ENCODE measurements around the gene PIMREG. TPM values are rescaled to one million over a fixed set of nuclear protein-coding genes. Genes with fewer than 3 reads are reported as not detected.
A peak's percentile ranks its signal among the peaks of the same experiment; 100 is the strongest.

Gene PIMREG
- total RNA-seq, 2 experiments from 2014 or later, result 8.4 to 10.0 TPM

DNA sequence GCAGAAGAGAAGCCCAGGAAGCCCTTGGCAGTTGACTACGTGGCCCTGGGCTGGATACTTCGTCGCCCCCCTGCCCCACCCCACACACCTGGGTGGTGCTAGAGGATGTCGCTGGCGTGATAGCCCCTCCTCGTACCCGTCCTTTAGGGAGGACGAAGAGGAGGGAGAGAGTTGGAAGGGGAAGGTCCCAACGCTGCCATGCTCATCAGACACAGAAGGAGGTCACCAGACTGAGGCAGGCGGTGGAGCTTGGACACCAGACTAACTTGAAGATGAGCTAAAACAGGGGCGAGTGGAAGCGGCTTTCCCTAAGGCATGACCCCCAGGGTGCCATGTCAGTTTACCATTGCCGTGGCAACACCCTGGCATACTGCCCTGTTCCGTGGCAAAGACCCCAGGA is 20.3 kb upstream of the PIMREG start:
- Mint-ChIP-seq H3K9me3 (ENCODE audit: low read depth) (no peaks in the 10 kb centered on the region), H3K4me1 (peaks cover 17% of the 10 kb centered on the region), H3K4me3 (no peak overlapping the region), H3K36me3 (ENCODE audit: low read depth) (no peaks in the 10 kb centered on the region), H3K27me3 (peaks cover 16% of the 10 kb centered on the region), H3K27ac (no peak overlapping the region)
- no peak for ATAC-seq
- POLR2A ChIA-PET, result no interaction called here
- intact Hi-C loops (cut with DNase I, micrococcal nuclease), result loop anchor here (5.0 to 10.0 kb wide), 4 partner anchors 147 to 717 kb away; no protein-coding TSS in a partner anchor
- CTCF ChIA-PET, result interaction anchor here (0.7 to 1.5 kb wide), 5 partner anchors 12 to 917 kb away, joined by 3 to 5 read pairs (median 4); no protein-coding TSS in a partner anchor
- DNase-seq, result no peak

DNA sequence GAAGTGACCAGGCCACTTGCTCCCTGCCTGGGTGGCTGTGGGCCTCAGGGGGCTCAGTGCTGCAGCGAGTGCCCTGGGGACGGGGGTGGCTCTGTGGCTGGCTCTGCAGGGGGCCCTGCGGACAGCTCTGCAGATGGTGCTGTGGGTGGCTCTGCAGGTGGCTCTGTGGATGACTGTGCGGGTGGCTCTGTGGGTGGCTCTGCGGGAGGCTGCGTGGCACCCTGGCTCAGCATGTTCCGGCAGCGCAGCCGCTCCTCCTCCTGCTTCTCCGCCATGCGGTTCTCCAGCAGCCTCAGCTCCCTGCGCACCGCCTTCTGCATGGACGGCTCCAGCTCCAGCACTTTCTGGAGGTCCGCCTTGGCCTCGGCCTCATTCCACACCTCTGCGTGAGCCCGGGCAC is 18.8 kb upstream of the PIMREG start:
- peaks cover 16% of the 10 kb centered on the region for H3K27me3 Mint-ChIP-seq

DNA sequence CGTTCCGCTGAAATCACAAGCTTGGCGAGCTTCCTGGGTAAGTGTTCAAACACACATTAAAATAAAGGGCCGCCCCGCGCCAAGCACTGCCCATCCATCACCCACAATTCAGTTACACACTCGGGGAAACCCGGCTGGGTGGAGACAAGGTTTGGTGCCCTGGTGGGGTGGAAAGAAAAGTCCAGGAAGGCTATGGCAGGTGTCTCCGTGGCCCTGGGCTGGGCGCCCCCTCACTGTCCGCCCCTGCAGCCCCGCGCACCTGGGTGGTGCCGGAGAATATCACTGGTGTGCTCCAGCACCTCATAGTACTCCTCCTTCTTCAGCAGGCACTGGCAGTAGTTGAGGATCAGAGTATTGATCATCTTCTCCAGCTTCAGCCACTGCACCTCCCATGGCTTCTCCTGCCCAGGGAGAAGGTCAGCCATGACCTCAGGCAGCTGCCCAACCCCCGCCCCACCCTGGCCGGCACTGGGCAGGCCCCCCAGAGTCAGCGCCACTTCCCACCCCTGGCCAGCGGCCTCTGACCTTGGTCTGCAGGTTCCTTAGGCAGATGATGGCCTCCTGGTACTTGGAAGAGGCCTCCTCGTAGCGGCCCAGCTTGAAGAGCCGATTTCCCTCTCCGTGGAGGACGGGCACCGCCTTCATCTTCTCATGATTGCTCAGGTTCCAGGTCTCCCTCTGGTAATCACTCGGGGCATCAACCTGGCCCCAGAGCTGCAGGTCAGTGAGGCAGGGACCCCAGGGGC is 17.7 kb upstream of the PIMREG start:
- DNase-seq (no peak), ATAC-seq (no peak)
- POLR2A ChIA-PET, result no interaction called here
- Mint-ChIP-seq H3K4me1 (peaks cover 17% of the 10 kb centered on the region), H3K27ac (no peak overlapping the region), H3K27me3 (peaks cover 13% of the 10 kb centered on the region), H3K9me3 (ENCODE audit: low read depth) (peaks cover 8% of the 10 kb centered on the region), H3K4me3 (no peak overlapping the region), H3K36me3 (ENCODE audit: low read depth) (peaks cover 4% of the 10 kb centered on the region)
- CTCF ChIA-PET, result interaction anchor here (0.6 kb wide), 1 partner anchor 281 kb away, joined by 4 read pairs; no protein-coding TSS in a partner anchor
- intact Hi-C loops (cut with DNase I, micrococcal nuclease), result loop anchor here (1.0 to 10.0 kb wide), 5 partner anchors 52 to 840 kb away; no protein-coding TSS in a partner anchor

More for the DNA sequence above, 18.8 kb upstream of the PIMREG start:
- CTCF ChIA-PET, result interaction anchor here (0.8 to 1.1 kb wide), 3 partner anchors 14 to 353 kb away, joined by 3 to 5 read pairs (median 4); no protein-coding TSS in a partner anchor
- H3K9me3 Mint-ChIP-seq (ENCODE audit: low read depth), result peaks cover 4% of the 10 kb centered on the region
- no peak overlapping the region for H3K4me3 Mint-ChIP-seq
- DNase-seq (no peak), ATAC-seq (no peak)
- peaks cover 17% of the 10 kb centered on the region for H3K4me1 Mint-ChIP-seq
- intact Hi-C loops (cut with DNase I, micrococcal nuclease), result loop anchor here (10.0 kb wide), 2 partner anchors 361 to 631 kb away; no protein-coding TSS in a partner anchor
- POLR2A ChIA-PET, result no interaction called here
- no peak overlapping the region for H3K27ac Mint-ChIP-seq
- no peaks in the 10 kb centered on the region for H3K36me3 Mint-ChIP-seq (ENCODE audit: low read depth)

DNA sequence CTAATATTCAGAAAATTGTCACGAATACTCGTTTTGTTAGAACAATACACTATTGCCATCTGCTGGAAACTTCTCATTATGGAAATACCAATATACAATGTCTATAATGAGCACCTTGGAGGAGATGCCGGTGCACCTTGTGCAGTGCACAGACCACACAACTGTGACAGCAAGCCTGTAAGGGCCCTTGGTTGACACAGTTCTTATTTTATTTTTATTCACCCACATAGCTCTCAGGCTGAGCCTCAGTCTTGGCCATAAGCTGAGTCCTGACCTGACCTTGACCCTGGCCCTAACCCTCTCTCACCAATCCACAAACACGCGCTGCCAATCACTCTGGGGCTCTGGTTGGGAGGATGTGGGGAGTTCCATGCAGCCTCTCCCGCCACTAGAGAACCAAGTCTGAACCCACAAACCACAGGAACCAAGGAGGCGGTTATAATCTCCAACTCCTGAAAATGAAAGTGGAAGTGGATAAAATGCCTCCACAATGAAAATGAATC is 16.9 kb upstream of the PIMREG start:
- peaks cover 17% of the 10 kb centered on the region for H3K4me1 Mint-ChIP-seq
- peaks cover 10% of the 10 kb centered on the region for H3K9me3 Mint-ChIP-seq (ENCODE audit: low read depth)
- peak overlapping the region; percentile 40 for H3K4me3 Mint-ChIP-seq
- CTCF ChIA-PET, result no interaction called here
- peaks cover 13% of the 10 kb centered on the region for H3K27me3 Mint-ChIP-seq
- POLR2A ChIA-PET, result no interaction called here
- ATAC-seq, result peak; percentile 80
- intact Hi-C loops (cut with DNase I, micrococcal nuclease), result loop anchor here (1.0 to 10.0 kb wide), 5 partner anchors 53 to 841 kb away; no protein-coding TSS in a partner anchor
- H3K36me3 Mint-ChIP-seq (ENCODE audit: low read depth), result peaks cover 6% of the 10 kb centered on the region
- DNase-seq, result peak; percentile 77
- H3K27ac Mint-ChIP-seq, result peak overlapping the region; percentile 47

DNA sequence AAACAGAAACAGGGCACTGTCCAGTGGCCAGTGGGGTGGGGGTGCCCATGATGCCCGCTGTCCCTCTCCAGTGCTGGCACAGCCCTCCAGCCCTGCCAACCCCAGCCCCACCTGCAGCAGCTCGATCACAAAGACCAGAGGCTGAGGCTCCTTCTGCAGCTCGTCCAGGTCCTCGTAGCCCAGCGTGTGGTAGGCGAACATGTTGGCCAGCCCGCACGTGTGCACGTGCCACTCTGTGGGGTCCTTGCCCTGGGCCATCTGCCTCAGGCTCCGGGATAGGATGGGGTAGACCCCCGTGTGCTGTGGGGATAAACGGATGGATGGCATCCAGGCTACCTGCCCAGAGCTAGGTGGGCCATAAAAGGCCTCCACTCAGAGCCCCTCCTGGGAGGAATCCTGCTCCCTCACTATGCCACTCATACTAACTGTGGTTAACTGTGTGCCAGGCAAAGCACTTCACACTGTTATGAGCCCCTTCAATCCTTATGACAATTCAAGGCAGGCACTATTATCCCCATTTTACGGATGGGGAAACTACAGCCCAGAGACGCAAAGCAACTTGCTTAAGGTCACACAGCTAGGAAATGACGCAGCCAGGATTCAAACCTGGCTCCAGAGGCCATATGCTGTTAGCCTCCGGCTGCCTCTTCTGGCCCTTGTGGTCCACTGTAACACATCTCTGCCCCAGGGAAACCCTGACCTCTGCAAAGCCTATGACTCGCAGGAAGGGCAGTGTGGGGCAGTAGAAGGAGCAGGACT is 15.9 kb upstream of the PIMREG start:
- DNase-seq, result no peak
- POLR2A ChIA-PET, result no interaction called here
- no peak overlapping the region for H3K27ac Mint-ChIP-seq
- peaks cover 10% of the 10 kb centered on the region for H3K9me3 Mint-ChIP-seq (ENCODE audit: low read depth)
- H3K27me3 Mint-ChIP-seq, result peaks cover 10% of the 10 kb centered on the region
- intact Hi-C loops (cut with DNase I, micrococcal nuclease), result loop anchor here (10.0 kb wide), 2 partner anchors 364 to 634 kb away; no protein-coding TSS in a partner anchor
- peaks cover 17% of the 10 kb centered on the region for H3K4me1 Mint-ChIP-seq
- H3K36me3 Mint-ChIP-seq (ENCODE audit: low read depth), result peaks cover 6% of the 10 kb centered on the region
- CTCF ChIA-PET, result no interaction called here
- H3K4me3 Mint-ChIP-seq, result no peak overlapping the region
- ATAC-seq, result no peak

DNA sequence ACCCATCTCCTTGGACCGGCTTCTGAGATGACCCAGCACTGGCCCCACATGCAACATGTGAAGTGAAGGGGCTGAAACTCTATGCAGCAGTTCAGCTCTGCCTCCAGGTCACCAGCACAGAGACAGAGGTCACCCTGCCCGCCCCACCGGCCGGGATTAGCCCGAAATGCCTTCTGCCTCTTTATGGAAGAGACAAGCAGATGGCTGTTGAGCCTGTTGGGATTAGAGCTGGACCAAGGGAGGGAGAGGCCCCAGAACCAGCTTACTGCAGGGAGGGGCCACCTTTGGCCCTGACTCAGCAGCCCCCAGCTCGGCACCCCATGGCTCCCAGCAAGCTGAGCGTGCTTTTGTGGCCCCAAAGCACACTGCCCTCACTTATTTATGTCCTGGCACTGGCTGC is 15.0 kb upstream of the PIMREG start:
- H3K4me1 Mint-ChIP-seq, result peaks cover 17% of the 10 kb centered on the region
- H3K27ac Mint-ChIP-seq, result no peak overlapping the region
- ATAC-seq, result no peak
- DNase-seq, result no peak
- H3K9me3 Mint-ChIP-seq (ENCODE audit: low read depth), result peaks cover 10% of the 10 kb centered on the region
- H3K27me3 Mint-ChIP-seq, result peaks cover 8% of the 10 kb centered on the region
- intact Hi-C loops (cut with DNase I, micrococcal nuclease), result loop anchor here (10.0 kb wide), 2 partner anchors 364 to 634 kb away; no protein-coding TSS in a partner anchor
- H3K4me3 Mint-ChIP-seq, result no peak overlapping the region
- CTCF ChIA-PET, result no interaction called here
- POLR2A ChIA-PET, result no interaction called here
- peaks cover 6% of the 10 kb centered on the region for H3K36me3 Mint-ChIP-seq (ENCODE audit: low read depth)

DNA sequence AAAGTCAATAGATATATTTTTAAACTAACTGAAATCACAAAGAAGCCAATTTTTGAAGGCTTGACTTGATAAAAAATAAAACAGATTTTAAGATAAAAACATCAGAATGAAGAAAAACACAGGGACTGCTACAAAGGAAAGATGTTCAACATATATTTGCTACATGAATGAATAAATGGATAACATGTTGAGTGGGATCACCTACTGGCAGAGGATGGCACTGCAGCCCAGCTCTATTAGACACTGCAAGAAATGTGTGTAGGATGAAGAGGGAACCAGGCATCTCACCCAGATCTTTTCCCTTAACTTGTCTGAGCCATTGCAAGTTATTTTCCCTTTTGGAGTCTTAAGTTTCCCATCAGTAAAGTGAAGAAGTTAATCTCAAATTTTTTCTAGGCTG is 13.5 kb upstream of the PIMREG start:
- Mint-ChIP-seq H3K27ac (no peak overlapping the region), H3K4me1 (peaks cover 17% of the 10 kb centered on the region), H3K9me3 (ENCODE audit: low read depth) (peaks cover 10% of the 10 kb centered on the region), H3K4me3 (no peak overlapping the region), H3K27me3 (peaks cover 8% of the 10 kb centered on the region), H3K36me3 (ENCODE audit: low read depth) (peaks cover 6% of the 10 kb centered on the region)
- peak; percentile 37 for DNase-seq
- ChIA-PET CTCF (interaction anchor here (0.7 kb wide), 1 partner anchor 13 kb away, joined by 4 read pairs; the partner anchor contains the start of gene PIMREG), POLR2A (interaction anchor here (0.6 kb wide), 1 partner anchor 1359 kb away, joined by 9 read pairs; no protein-coding TSS in a partner anchor)
- ATAC-seq, result no peak
- intact Hi-C loops (cut with DNase I, micrococcal nuclease), result no loop called here

DNA sequence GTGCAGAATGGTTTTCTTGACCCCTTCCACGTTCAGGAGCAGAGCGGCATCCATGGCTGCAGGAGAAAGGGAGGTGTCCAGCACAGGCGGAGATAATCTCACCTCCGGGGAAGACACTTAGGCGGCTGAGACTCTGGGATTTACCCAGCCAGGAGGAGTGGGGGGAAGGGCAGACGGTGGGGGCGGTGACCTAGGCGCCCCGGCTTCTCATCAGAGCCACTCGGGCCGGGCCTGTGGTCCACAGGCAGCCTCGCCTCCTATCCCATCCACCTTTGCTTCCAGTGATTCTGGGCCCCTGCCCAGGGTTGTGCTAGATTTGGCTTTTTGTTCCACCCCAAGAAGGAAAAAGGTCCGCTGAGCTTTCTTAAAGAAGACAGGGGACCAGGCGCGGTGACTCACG is 9.2 kb upstream of the PIMREG start, which contains the start of gene AIPL1:
Gene AIPL1, minus strand, starts transcription at position 71 of the 400 bp plus-strand sequence. Its CDS starts 17 bp downstream, at position 54.
- H3K4me3 Mint-ChIP-seq, result no peak within 1 kb of the TSS
- H3K9me3 Mint-ChIP-seq (ENCODE audit: low read depth), result peaks cover 7% of the 10 kb centered on the region
- no peak for ATAC-seq
- intact Hi-C loops (cut with DNase I, micrococcal nuclease), result no loop called here
- POLR2A ChIA-PET, result no interaction called here
- H3K27ac Mint-ChIP-seq, result no peak within 1 kb of the TSS
- CTCF ChIA-PET, result interaction anchor here (0.7 to 1.6 kb wide), 6 partner anchors 11 to 1953 kb away, joined by 3 to 6 read pairs (median 4); no protein-coding TSS in a partner anchor
- peaks cover 6% of the 10 kb centered on the region for H3K36me3 Mint-ChIP-seq (ENCODE audit: low read depth)
- H3K4me1 Mint-ChIP-seq, result no peaks in the 10 kb centered on the region
- H3K27me3 Mint-ChIP-seq, result peaks cover 12% of the 10 kb centered on the region
- no peak for DNase-seq

DNA sequence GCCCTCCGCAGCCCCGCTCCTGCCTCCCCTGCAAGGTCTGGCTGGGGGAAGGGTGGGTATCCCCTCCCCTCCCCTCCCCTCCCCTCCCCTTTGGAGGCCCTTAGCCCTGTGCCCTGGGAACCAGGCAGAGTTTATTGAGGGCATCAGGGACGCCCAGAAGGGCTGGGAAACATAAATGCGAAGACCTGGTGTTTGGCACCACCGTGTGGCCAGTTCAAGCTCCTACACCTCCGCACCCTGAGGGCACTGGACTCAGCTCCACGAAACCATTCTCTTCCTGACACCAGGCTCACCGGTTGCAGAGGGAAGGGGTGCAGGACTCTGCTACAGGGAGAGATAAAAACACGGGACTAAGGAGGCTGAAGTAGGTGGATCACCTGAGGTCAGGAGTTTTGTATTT is 8.3 kb upstream of the PIMREG start:
- CTCF ChIA-PET, result interaction anchor here (0.6 to 1.6 kb wide), 14 partner anchors 9 to 997 kb away, joined by 3 to 8 read pairs (median 4); partner anchors contain the start of genes C1QBP and PIMREG
- Mint-ChIP-seq H3K27ac (no peak overlapping the region), H3K36me3 (ENCODE audit: low read depth) (peaks cover 4% of the 10 kb centered on the region), H3K27me3 (peaks cover 12% of the 10 kb centered on the region), H3K9me3 (ENCODE audit: low read depth) (peaks cover 5% of the 10 kb centered on the region), H3K4me1 (no peaks in the 10 kb centered on the region), H3K4me3 (no peak overlapping the region)
- POLR2A ChIA-PET, result no interaction called here
- intact Hi-C loops (cut with DNase I, micrococcal nuclease), result loop anchor here (1.0 kb wide), 1 partner anchor 849 kb away; no protein-coding TSS in a partner anchor
- DNase-seq (peak; percentile 78), ATAC-seq (peak; percentile 97)

DNA sequence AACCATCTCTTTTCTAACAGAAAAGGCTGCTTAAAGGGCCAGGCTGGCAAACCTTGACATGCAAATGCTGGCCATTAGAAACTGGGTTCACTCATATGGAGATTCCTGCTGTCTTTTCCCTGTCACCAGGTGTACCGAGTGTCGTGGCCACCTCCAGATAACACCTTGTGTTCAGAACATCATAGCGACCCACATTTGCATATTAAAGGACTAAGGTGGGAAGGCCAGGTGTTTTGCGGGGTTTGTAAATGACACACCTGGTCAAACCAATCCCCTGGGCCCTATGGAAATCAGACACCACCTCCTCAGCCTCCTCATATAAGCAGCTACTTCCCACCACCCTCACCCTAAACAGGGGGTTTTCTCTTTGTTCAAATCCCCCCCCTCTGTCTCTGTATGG is 6.8 kb upstream of the PIMREG start:
- H3K9me3 Mint-ChIP-seq (ENCODE audit: low read depth), result no peaks in the 10 kb centered on the region
- intact Hi-C loops (cut with DNase I, micrococcal nuclease), result no loop called here
- peaks cover 12% of the 10 kb centered on the region for H3K27me3 Mint-ChIP-seq
- CTCF ChIA-PET, result no interaction called here
- no peaks in the 10 kb centered on the region for H3K4me1 Mint-ChIP-seq
- H3K36me3 Mint-ChIP-seq (ENCODE audit: low read depth), result no peaks in the 10 kb centered on the region
- no peak for DNase-seq
- ATAC-seq, result no peak
- POLR2A ChIA-PET, result no interaction called here
- no peak overlapping the region for H3K27ac Mint-ChIP-seq
- no peak overlapping the region for H3K4me3 Mint-ChIP-seq

DNA sequence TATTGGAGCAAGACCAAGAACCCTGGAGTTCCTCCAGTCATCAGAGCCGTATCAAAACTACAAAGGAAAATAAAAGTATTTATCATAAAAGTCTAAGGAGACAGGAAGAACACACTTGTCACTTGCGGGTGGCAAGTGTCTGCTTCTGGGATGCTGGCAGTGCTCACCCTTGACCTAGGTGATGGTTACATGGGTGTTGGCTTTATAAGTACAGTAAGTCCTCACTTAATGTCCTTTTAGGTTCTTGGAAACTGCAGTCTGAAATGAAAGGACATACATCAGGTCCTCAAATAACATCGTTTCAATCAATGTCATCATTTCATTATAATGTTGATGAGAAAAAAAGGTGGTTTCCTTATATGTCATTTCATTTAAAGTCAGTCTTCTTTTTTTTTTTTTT is 6.3 kb upstream of the PIMREG start:
- no peak for ATAC-seq
- ChIA-PET CTCF (no interaction called here), POLR2A (no interaction called here)
- DNase-seq, result no peak
- H3K4me3 Mint-ChIP-seq, result no peak overlapping the region
- H3K9me3 Mint-ChIP-seq (ENCODE audit: low read depth), result no peaks in the 10 kb centered on the region
- intact Hi-C loops (cut with DNase I, micrococcal nuclease), result no loop called here
- peaks cover 12% of the 10 kb centered on the region for H3K27me3 Mint-ChIP-seq
- H3K27ac Mint-ChIP-seq, result no peak overlapping the region
- H3K4me1 Mint-ChIP-seq, result no peaks in the 10 kb centered on the region
- H3K36me3 Mint-ChIP-seq (ENCODE audit: low read depth), result no peaks in the 10 kb centered on the region

Measured in activated CD4-positive, alpha-beta T cell treated with anti-CD3 and anti-CD28 coated beads for 36 hours (primary cell).